ENCODE data around the gene RTKN2. TPM values are rescaled to one million over a fixed set of nuclear protein-coding genes. Genes with fewer than 3 reads are reported as not detected.
"Not testable (repeated sequence)": the region's sequence is repeated elsewhere in the genome, so short reads cannot be mapped to it uniquely, and the experiment has no call there.

The RTKN2 gene
- total RNA-seq, 1 donor from 2014 or later = 0.29 TPM

- no peak for DNase-seq (ENCODE audit: extremely low read depth, low read depth, low spot score)
These were observed 7.0 kb downstream of the RTKN2 start for GRCh38 chr10:62261666-62262065.

GRCh38 chr10:62259998-62260397 lies 8.6 kb downstream of the RTKN2 start:
- no peak for DNase-seq (ENCODE audit: extremely low read depth, low read depth, low spot score)

GRCh38 chr10:62259456-62259855 lies 9.2 kb downstream of the RTKN2 start:
- no peak for DNase-seq (ENCODE audit: extremely low read depth, low read depth, low spot score)

- no peak for DNase-seq (ENCODE audit: extremely low read depth, low read depth, low spot score)
These were observed 9.7 kb downstream of the RTKN2 start for GRCh38 chr10:62258926-62259325.

GRCh38 chr10:62253704-62254103 lies 14.9 kb downstream of the RTKN2 start:
- no peak for DNase-seq (ENCODE audit: extremely low read depth, low read depth, low spot score)

- no peak for DNase-seq (ENCODE audit: extremely low read depth, low read depth, low spot score)
These were observed 16.6 kb downstream of the RTKN2 start for GRCh38 chr10:62252051-62252450.

- DNase-seq (ENCODE audit: extremely low read depth, low read depth, low spot score) = no peak
These were observed 17.9 kb downstream of the RTKN2 start for GRCh38 chr10:62250594-62251198.

- DNase-seq (ENCODE audit: extremely low read depth, low read depth, low spot score) = no peak
These were observed 18.7 kb downstream of the RTKN2 start for GRCh38 chr10:62249957-62250356.

- DNase-seq (ENCODE audit: extremely low read depth, low read depth, low spot score) = no peak
These were observed 20.2 kb downstream of the RTKN2 start for GRCh38 chr10:62248465-62248864.

GRCh38 chr10:62244785-62245467 lies 23.7 kb downstream of the RTKN2 start:
- peak; percentile 70 for DNase-seq (ENCODE audit: extremely low read depth, low read depth, low spot score)

- no peak for DNase-seq (ENCODE audit: extremely low read depth, low read depth, low spot score)
These were observed 24.6 kb downstream of the RTKN2 start for GRCh38 chr10:62244088-62244487.

- no peak for DNase-seq (ENCODE audit: extremely low read depth, low read depth, low spot score)
These were observed 25.0 kb downstream of the RTKN2 start for GRCh38 chr10:62243647-62243997.

- DNase-seq (ENCODE audit: extremely low read depth, low read depth, low spot score) = not testable (repeated sequence)
These were observed 25.5 kb downstream of the RTKN2 start for GRCh38 chr10:62242965-62243646.

GRCh38 chr10:62241521-62241920 lies 27.1 kb downstream of the RTKN2 start:
- DNase-seq (ENCODE audit: extremely low read depth, low read depth, low spot score) = not testable (repeated sequence)

GRCh38 chr10:62239994-62240393 lies 28.6 kb downstream of the RTKN2 start:
- no peak for DNase-seq (ENCODE audit: extremely low read depth, low read depth, low spot score)

- no peak for DNase-seq (ENCODE audit: extremely low read depth, low read depth, low spot score)
These were observed 29.8 kb downstream of the RTKN2 start for GRCh38 chr10:62238880-62239279.

GRCh38 chr10:62237966-62238365 lies 30.7 kb downstream of the RTKN2 start:
- no peak for DNase-seq (ENCODE audit: extremely low read depth, low read depth, low spot score)

GRCh38 chr10:62237506-62237905 lies 31.1 kb downstream of the RTKN2 start:
- DNase-seq (ENCODE audit: extremely low read depth, low read depth, low spot score) = no peak

- no peak for DNase-seq (ENCODE audit: extremely low read depth, low read depth, low spot score)
These were observed 34.5 kb downstream of the RTKN2 start for GRCh38 chr10:62234077-62234605.

GRCh38 chr10:62233356-62234076 lies 35.1 kb downstream of the RTKN2 start:
- DNase-seq (ENCODE audit: extremely low read depth, low read depth, low spot score) = no peak

- DNase-seq (ENCODE audit: extremely low read depth, low read depth, low spot score) = no peak
These were observed 36.8 kb downstream of the RTKN2 start for GRCh38 chr10:62231805-62232204.
